ENCODE measurements around the gene MUC5B.
"Not testable (repeated sequence)": the region's sequence is repeated elsewhere in the genome, so short reads cannot be mapped to it uniquely, and the experiment has no call there.

The MUC5B gene

GRCh38 chr11:1266976-1267375, 44.1 kb downstream of the MUC5B start:
- not testable (repeated sequence) for DNase-seq (ENCODE audit: low spot score)

DNA sequence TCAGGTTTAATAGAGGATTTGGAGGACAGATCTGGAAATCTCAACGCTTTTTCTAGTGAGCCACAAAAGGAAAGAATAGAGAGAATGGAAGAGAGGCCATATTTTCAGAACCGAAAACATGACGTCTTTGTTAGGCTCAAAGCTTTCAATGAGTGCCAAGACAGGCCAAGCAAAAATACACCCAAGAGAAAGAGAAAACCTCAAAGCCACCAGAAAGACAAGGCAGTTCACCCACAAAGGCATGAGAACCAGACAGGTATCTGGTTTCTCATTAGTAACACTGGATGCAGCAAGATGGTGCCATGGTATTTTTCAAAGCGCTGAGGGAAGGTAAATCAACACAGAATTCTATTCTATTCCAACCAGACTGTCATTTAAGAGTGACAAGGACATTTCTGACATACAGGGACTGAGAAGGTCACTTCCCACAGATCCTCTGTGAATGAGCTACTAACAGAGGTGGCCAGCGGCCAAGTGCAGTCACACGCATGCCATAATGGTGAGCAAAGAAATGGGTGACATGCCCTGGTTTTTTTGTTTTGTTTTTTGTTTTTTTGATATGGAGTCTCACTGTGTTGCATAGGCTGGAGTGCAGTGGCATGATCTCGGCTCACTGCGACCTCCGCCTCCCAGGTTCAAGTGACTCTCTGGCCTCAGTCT, 44.7 kb downstream of the MUC5B start:
- no peak for DNase-seq (ENCODE audit: low spot score)

- no peak for DNase-seq (ENCODE audit: low spot score)
These were observed 47.1 kb downstream of the MUC5B start for GRCh38 chr11:1269957-1270356.

- DNase-seq (ENCODE audit: low spot score): no peak
These were observed 47.6 kb downstream of the MUC5B start for GRCh38 chr11:1270476-1270875.

GRCh38 chr11:1271002-1271401, 48.1 kb downstream of the MUC5B start:
- no peak for DNase-seq (ENCODE audit: low spot score)

DNA sequence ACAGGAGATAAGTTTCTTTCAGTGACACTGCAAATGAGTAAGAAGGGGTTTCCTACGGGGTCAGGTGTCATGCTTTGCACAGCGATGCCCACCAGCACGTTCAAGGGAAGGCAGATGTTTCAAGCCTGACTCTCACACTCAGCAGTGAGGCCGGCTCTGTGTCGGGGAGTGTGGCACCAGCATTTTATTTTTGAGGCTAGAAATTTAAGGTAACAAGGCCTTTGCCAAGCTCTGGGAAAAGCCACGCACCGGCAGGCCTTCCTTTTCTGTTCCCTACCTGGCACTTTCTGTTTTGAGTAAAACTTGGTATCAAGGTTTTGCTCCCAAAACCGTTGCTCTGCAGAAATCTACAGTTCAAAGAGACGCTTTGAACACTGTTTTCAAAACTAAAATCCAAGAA, 48.5 kb downstream of the MUC5B start:
- no peak for DNase-seq (ENCODE audit: low spot score)

DNA sequence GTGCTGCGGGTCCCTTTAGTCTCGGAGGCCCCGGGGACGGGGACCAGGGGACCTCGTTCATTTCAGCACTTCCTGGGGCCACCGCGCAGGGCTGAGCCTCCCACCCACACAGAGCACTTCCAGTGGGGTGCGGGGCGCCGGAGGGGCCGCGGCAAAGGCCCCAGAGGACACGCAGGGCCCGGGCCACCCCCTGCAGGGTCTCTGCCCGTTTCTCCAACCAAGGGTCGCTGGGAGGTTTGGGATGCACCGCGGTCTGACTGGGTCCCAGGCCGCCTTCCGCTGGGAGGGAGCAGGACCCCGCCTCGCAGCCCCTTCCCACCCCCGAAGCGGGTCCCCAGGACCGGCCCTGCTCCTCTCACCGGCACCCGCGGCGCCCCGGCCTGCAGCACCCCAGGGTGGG, 49.1 kb downstream of the MUC5B start:
- no peak for DNase-seq (ENCODE audit: low spot score)

DNA sequence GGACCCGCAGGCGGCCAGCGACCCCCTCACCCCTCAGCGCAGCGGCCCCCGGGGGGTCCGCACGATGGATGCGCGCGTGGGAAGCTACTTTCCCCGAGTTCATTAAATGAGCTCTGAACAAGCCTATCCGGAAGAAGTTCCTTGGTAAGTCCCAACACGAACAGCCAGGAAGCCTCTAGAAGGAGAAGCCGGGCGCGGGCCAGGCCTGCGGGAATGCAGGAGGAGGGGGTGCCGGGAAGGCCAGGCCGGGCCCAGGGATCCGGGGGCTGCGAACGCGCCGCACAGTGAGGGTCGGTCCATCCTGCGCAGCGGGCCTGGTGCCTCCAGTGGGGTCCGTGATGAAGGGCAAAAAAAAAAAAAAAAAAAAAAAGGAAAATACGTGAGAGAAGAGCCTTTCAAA, 49.7 kb downstream of the MUC5B start:
- no peak for DNase-seq (ENCODE audit: low spot score)

DNA sequence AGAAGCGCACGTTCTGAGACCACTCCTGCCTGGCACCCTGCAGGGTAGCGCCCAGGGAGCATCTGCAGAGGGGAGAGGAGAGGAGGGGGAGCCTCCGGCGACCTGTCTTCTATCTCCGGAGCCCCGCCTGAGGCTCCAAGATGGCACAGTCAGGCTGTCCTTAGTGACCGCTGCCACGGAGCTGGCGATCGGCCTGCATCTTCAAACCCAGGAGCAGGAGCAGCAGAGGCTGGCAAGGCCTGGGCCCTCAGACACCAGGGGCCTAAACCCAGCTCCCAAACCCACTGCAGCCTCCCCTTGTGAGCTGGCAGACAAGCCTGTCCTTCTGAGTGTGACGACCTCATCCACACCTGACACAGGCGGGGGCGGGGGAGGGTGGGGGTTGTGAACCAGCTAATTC, 51.6 kb downstream of the MUC5B start:
- DNase-seq (ENCODE audit: low spot score): no peak

GRCh38 chr11:1275021-1275420, 52.2 kb downstream of the MUC5B start:
- no peak for DNase-seq (ENCODE audit: low spot score)

GRCh38 chr11:1276041-1276790, 53.4 kb downstream of the MUC5B start:
- DNase-seq (ENCODE audit: low spot score): no peak

DNA sequence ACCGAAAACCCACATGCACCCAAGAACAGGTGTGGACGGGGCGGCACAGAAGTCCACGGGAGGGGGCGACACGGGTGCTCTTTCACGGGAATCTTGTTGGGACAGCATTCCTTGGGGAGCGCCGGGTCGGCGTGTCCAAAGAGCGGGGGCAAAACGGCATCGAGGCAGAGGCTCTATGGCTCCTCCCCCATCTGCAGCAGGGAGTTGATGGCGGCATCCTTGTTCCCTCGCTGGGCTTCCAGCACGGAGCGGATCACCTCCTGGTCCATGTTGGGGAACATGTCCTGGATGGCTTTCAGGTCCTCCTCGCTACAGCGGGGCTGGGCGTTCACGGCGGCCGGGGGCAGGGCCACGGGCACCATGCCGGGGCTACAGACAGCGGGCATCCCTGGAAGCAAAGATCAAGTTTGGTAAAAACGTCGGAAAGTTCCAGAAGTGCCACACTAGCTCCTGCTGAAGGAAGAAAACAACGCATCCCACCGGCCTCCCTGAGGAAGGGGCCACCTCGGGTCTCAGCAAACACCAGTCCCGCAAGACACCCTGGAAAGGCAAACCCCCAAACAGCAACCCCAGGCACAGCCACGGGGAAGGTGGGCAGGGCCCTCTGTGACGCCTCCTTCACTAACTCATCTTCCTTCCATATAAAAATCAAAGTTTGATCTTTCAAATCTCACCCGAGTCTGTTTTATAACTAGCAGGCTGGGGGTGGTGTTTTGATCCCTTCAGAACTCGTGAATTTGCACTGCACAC, 54.2 kb downstream of the MUC5B start:
- DNase-seq (ENCODE audit: low spot score): no peak

GRCh38 chr11:1277936-1278512, 55.2 kb downstream of the MUC5B start:
- DNase-seq (ENCODE audit: low spot score): no peak

DNA sequence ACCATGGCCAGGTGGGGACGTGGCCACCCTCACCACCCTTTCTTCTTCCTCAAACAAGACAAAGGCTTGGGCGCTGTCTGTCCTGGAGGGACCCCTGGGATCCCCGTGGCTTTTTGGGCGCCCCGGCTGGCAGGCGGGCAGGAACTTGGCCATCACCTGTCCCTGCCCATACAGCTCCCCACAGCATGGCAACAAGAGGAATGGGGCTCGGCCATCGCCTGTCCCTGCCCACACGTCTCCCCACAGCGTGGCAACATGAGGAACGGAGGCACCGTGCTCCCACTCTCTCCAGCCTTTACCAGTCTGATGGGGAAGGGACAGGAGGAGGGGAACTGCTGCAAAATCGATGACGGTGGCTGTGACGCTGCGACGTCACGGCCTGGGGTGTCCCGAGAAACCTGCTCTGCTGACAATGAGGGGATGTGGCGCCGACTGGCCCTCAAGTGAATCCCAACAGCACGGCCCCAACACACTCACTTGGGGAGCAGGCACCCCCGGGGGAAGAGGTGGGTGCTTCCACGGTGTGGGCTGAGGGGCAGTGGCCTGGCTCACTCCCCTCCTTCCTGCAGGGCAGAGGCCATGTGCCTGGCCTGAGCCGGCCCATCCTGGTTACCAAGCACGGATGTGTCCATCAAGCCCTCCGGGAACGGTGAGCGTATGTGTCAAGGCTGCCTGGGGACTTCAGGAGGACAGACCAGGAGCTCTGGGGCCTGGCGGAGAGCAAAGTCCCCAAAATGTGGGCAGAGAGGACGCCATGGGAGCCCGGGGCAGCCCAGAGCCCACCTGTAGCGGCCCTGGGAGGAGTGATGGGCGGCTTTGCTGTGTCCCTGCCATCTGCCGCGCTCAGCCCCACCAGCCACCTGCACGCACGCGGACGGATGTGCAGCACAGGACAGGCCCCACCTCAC, 56.2 kb downstream of the MUC5B start:
- DNase-seq (ENCODE audit: low spot score): no peak

GRCh38 chr11:1279674-1280055, 56.8 kb downstream of the MUC5B start:
- DNase-seq (ENCODE audit: low spot score): no peak

DNA sequence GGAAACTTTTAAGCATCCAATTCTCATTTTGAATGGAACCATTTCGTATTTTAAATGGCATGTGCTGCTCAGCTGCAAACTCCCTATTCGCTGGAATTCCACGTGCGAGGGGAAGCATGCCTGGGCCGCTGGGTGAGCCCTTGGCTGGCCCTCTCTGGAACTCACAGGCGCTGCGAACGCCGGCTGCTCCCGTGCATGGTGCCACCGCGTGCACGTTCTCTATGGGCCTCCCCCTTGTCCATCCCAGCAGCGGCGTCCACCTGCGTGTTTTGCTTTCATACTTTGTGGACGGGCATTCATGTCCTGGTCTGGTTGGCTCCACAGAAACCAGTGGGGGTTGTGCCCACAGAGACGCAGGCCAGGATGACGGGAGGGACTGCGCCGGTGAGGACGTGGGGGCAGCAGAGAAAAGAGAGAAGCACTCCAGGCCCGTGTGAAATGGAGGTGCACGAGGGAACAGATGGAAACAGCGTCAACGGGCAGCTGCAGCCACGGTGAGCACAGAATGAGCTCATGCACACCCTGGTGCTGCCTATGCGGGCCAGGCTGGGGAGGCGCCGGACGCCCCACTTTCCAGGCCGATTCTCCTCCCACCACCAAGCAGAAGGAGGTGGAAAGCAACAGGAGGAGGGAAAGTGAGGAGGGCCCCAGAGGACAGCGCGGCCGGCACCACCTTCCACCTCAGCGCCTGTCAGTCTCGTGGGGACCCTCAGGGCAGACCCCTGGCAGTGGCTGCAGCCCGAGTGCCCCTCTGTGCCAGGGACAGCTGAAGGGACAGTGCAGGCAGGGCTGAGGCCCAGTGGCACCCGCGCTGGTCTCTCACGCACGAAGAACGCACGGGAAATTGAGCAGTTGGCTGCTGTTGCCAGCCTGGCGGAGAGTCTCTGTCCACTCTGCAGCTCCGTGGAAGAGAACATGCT, 57.5 kb downstream of the MUC5B start:
- DNase-seq (ENCODE audit: low spot score): no peak

DNA sequence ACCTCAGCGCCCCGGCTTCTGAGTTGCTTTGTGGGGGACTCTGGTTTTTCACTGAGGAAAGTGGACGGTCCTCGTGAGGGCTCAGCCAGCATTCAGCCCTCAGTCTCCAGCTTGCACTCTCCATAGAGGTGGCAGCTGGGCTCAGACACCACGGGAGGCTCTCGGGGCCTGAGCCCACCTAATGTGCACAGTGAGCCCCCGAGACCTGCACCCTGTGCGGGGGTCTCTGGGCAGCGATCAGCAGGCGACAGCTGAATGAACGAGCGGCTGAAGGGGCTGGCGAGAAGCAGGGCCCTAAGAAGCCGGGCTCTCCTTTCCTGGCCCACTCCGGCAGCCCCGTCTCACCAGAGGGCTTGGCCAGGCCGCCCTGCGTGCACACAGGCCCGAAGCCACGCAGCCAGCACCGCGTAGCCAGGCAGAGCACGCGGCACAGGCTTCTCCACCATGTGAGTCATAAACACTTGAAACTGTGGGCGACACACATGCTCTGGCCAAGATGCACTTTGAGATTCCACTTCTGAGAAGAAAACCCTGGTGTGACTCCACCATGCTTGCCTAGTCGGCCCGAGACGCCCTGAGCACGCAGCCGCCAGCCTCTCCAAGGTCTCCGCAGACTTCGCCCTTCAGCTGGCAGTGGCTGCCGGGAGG, 58.6 kb downstream of the MUC5B start:
- DNase-seq (ENCODE audit: low spot score): no peak

- no peak for DNase-seq (ENCODE audit: low spot score)
These were observed 59.1 kb downstream of the MUC5B start for GRCh38 chr11:1281974-1282365.

- no peak for DNase-seq (ENCODE audit: low spot score)
These were observed 60.2 kb downstream of the MUC5B start for GRCh38 chr11:1283091-1283511.

DNA sequence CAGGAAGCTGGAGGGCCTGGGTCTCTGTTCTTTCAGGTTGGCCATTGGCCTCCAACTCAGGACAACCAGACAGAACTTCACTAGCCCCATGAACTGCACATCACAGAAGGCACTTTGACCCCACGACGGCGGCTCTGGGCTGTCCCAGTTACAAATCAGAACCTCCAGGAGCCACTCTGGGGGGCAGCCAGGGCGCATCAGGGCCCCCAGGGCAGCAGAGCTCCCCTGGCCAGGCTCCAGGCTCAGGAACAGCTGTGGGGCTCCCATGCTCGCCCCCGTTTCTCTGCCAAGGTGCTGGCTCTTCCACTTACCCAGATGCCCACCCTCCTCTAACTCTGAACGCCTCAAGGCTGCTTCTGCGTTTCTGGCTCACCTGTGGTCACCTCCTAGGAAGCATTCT, 61.0 kb downstream of the MUC5B start:
- no peak for DNase-seq (ENCODE audit: low spot score)
